K562 (cell line): ENCODE measurements around the gene CREG1. TPM values are rescaled to one million over a fixed set of nuclear protein-coding genes. Genes with fewer than 3 reads are reported as not detected.

Source experiments
- MTF1 ChIP-seq: fragments of 250-450 bp; sonication (Bioruptor Pico); IDR thresholded peaks from 2 replicates; pipeline ENCODE4 v1.9.0; 2021; ENCODE audit warnings: moderate library complexity, mild to moderate bottlenecking, inconsistent platforms, borderline replicate concordance
- polyA plus RNA-seq, 8 experiments: library from polyadenylated mRNA; depleted of rRNA in 4 of 8; stranded (reverse) in 5 of 8; unstranded in 3 of 8; fragments of >200 nt; fragmentation: Nextera tagmentation in 2 of 8; fragmentation: Illumina TruSeq in 1 of 8; extraction: Ambion mirVana in 2 of 8; extraction: Trizol in 1 of 8; gene quantifications; 2 replicates each; pipeline versions ENCODE4 v1.2.1 to v1.2.3, GENCODE V29; 2011 to 2014; ENCODE audit warnings: inconsistent platforms in 1 of 8, missing spikeins in 1 of 8
- total RNA-seq, 7 experiments: library from RNA; depleted of rRNA in 6 of 7; stranded (reverse); fragments of >200 nt in 6 of 7; fragmentation: Illumina TruSeq in 2 of 7; extraction: Trizol in 2 of 7; gene quantifications; 2 replicates each; pipeline versions ENCODE4 v1.2.1 to v1.2.3, GENCODE V29; 2011 to 2021; ENCODE audit warnings: low replicate concordance in 1 of 7
- TF ChIP-seq, protein P1 (sequence below), 2 experiments: fragments of 450-650 bp in 1 of 2; sonication (generic) in 1 of 2; formaldehyde crosslinking in 1 of 2; IDR thresholded peaks; 2 replicates each; pipeline versions ENCODE4 v1.7.1 to v1.9.0; 2016 to 2022; ENCODE audit warnings: inconsistent platforms in 1 of 2, mild to moderate bottlenecking in 1 of 2, missing genetic modification reagents in 1 of 2
- TF ChIP-seq, protein P2 (sequence below): fragments of 450-650 bp; IDR thresholded peaks from 2 replicates; pipeline ENCODE4 v1.6.1; 2016; ENCODE audit warnings: mild to moderate bottlenecking

CREG1 gene
- total and polyA plus RNA-seq, 9 of the 15 experiments (the other 6 are each of a cell fraction or from before 2014, with no cell fraction given), result 45.7 to 272 (median 161) TPM

DNA sequence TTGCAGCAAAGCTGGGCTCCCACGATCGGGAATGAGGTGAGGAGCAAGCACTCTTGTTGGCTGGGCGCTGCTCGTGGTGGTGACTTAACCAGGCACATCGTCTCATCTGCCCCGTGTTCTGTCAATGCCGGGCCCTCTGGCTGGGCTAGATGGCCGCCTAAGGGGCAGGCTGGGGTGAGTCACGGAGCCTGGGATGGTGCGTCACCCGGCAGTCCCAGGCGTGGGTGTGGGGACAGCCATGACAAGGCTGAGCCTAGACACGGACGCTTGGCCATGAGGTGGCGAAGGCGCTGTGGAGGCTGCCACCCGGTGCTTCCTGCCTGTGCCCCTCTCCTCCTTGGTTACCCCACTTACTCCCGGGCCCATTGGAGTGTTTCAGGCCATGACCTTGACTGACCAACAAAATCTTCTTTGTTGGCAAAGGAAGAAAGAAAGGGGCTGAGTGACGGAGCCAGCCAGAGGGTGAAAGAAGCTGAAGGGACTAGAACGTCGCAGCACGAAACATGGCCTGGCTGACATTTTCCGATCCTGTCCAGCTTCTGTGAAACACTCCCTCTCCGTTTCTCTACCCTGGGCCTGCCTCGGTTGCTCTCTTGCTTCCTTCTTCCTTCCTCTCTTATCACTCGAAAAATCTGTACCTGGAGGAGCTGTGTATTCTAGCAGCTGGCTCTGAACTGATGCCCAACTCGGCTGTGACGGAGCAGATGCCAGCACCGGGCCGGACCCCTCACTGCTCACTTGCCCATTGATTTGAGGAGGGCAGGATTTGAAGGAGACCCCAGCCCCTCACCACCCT is 35.8 kb downstream of the CREG1 start (continued):
- TF ChIP-seq, protein P1, sequence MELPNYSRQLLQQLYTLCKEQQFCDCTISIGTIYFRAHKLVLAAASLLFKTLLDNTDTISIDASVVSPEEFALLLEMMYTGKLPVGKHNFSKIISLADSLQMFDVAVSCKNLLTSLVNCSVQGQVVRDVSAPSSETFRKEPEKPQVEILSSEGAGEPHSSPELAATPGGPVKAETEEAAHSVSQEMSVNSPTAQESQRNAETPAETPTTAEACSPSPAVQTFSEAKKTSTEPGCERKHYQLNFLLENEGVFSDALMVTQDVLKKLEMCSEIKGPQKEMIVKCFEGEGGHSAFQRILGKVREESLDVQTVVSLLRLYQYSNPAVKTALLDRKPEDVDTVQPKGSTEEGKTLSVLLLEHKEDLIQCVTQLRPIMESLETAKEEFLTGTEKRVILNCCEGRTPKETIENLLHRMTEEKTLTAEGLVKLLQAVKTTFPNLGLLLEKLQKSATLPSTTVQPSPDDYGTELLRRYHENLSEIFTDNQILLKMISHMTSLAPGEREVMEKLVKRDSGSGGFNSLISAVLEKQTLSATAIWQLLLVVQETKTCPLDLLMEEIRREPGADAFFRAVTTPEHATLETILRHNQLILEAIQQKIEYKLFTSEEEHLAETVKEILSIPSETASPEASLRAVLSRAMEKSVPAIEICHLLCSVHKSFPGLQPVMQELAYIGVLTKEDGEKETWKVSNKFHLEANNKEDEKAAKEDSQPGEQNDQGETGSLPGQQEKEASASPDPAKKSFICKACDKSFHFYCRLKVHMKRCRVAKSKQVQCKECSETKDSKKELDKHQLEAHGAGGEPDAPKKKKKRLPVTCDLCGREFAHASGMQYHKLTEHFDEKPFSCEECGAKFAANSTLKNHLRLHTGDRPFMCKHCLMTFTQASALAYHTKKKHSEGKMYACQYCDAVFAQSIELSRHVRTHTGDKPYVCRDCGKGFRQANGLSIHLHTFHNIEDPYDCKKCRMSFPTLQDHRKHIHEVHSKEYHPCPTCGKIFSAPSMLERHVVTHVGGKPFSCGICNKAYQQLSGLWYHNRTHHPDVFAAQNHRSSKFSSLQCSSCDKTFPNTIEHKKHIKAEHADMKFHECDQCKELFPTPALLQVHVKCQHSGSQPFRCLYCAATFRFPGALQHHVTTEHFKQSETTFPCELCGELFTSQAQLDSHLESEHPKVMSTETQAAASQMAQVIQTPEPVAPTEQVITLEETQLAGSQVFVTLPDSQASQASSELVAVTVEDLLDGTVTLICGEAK (IDR thresholded peaks at IDR 0.05), result no peak
- TF ChIP-seq, protein P1 (CRISPR knock-in tag; IDR thresholded peaks at IDR 0.05), result no peak
- TF ChIP-seq, protein P2, sequence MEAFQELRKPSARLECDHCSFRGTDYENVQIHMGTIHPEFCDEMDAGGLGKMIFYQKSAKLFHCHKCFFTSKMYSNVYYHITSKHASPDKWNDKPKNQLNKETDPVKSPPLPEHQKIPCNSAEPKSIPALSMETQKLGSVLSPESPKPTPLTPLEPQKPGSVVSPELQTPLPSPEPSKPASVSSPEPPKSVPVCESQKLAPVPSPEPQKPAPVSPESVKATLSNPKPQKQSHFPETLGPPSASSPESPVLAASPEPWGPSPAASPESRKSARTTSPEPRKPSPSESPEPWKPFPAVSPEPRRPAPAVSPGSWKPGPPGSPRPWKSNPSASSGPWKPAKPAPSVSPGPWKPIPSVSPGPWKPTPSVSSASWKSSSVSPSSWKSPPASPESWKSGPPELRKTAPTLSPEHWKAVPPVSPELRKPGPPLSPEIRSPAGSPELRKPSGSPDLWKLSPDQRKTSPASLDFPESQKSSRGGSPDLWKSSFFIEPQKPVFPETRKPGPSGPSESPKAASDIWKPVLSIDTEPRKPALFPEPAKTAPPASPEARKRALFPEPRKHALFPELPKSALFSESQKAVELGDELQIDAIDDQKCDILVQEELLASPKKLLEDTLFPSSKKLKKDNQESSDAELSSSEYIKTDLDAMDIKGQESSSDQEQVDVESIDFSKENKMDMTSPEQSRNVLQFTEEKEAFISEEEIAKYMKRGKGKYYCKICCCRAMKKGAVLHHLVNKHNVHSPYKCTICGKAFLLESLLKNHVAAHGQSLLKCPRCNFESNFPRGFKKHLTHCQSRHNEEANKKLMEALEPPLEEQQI, result no peak
- no peak for TF ChIP-seq MTF1 (CRISPR knock-in tag)
